Left kidney (tissue), 8 donors: ENCODE data around the gene SELENOM. TPM values are rescaled to one million over a fixed set of nuclear protein-coding genes. Genes with fewer than 3 reads are reported as not detected.

Source experiments
- DNase-seq: peaks from one replicate; pipeline ENCODE4 v3.0.0-alpha.2; 2013
- long read RNA-seq, 8 donors: transcript quantifications; one replicate each; lab custom pipeline, GENCODE V29; 2026
- polyA plus RNA-seq: library from polyadenylated mRNA; unstranded; fragments of 120-200 nt; gene quantifications from one replicate; pipeline ENCODE4 v1.2.1, GENCODE V29; 2013; ENCODE audit not compliant: insufficient read length

SELENOM gene, protein sequence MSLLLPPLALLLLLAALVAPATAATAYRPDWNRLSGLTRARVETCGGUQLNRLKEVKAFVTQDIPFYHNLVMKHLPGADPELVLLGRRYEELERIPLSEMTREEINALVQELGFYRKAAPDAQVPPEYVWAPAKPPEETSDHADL
- polyA plus RNA-seq: 3.5 TPM
- long read RNA-seq, donor 1, transcript SELENOM-201 (5 exons, 694 nt): major isoform, 21 of 23 reads
- long read RNA-seq, donor 1, partial matches to known transcripts: 0 of 23 reads
- long read RNA-seq, donor 1, other reads (novel, unspliced or antisense): 0 of 23 reads
- long read RNA-seq, donor 2, transcript SELENOM-201 (5 exons, 694 nt): major isoform, 11 of 12 reads
- long read RNA-seq, donor 2, partial matches to known transcripts: 0 of 12 reads
- long read RNA-seq, donor 2, other reads (novel, unspliced or antisense): 0 of 12 reads
- long read RNA-seq, donor 3, partial matches to known transcripts: 0 of 11 reads
- long read RNA-seq, donor 3, other reads (novel, unspliced or antisense): 9 of 11 reads
- long read RNA-seq, donor 4, partial matches to known transcripts: 0 of 1 reads
- long read RNA-seq, donor 4, other reads (novel, unspliced or antisense): 0 of 1 reads
- long read RNA-seq, donor 5, transcript SELENOM-201 (5 exons, 694 nt): major isoform, 30 of 32 reads
- long read RNA-seq, donor 5, partial matches to known transcripts: 0 of 32 reads
- long read RNA-seq, donor 5, other reads (novel, unspliced or antisense): 0 of 32 reads
- long read RNA-seq, donor 6, transcript SELENOM-201 (5 exons, 694 nt): major isoform, 17 of 19 reads
- long read RNA-seq, donor 6, partial matches to known transcripts: 0 of 19 reads
- long read RNA-seq, donor 6, other reads (novel, unspliced or antisense): 0 of 19 reads
- long read RNA-seq, donor 7, transcript SELENOM-201 (5 exons, 694 nt): major isoform, 21 of 24 reads
- long read RNA-seq, donor 7, partial matches to known transcripts: 0 of 24 reads
- long read RNA-seq, donor 7, other reads (novel, unspliced or antisense): 0 of 24 reads
- long read RNA-seq, donor 8, transcript SELENOM-201 (5 exons, 694 nt): major isoform, 8 of 8 reads
- long read RNA-seq, donor 8, partial matches to known transcripts: 0 of 8 reads
- long read RNA-seq, donor 8, other reads (novel, unspliced or antisense): 0 of 8 reads

DNA sequence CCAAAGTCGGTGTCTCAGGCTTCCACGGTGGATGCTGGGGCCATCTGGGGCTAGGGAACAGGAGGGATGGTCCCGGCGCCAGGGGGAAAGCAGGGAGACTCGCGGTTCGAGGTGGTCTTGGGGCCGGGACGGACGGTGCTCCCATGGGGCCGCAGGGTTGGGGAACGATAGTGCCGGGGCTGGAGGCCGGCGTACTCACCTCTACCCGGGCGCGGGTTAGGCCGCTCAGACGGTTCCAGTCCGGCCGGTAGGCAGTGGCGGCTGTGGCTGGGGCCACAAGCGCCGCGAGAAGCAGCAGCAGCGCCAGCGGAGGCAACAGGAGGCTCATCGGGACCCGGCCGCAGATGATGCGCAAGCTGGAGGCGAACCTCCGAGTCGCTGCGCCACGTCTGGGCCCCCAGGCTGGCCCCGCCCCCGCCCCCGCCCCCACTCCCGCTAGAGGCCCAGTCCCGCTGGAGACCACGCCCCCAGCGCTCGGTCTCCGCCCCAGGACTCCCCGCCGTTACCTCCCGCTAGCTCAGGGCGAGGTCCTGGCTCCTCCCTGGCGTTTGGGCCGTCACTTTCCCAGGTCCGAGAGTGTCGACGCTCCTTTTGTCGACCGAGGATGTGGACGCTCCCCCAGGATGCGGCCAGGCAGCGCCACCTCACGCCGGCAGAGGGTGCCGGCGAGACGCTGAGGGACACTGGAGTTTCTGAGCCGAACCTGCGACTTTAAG lies at the start of gene SELENOM:
Gene SELENOM (minus strand): TSS at position 391 of the 716 bp plus-strand sequence. CDS start 63 bp downstream, at position 328.
- peak; percentile 94 for DNase-seq

DNA sequence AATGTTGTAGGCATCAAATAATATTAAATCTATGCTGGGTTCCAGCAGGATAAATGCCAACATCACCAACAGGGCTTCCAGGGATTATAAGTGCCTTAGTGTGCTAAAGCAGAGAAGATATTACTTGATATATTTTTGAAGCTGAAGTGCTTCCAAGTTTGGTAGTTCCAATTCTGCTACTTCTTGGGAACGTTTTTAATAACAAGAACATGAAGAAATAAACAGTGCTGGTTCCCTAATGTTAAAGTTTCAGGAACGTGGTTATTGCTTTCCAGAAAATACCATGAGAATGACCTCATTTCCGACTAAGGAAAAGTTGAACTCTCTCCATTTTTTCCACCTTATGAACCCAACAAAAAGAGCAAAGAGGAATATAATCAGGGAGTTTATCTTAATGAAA lies 48.1 kb upstream of the SELENOM start:
- no peak for DNase-seq

DNA sequence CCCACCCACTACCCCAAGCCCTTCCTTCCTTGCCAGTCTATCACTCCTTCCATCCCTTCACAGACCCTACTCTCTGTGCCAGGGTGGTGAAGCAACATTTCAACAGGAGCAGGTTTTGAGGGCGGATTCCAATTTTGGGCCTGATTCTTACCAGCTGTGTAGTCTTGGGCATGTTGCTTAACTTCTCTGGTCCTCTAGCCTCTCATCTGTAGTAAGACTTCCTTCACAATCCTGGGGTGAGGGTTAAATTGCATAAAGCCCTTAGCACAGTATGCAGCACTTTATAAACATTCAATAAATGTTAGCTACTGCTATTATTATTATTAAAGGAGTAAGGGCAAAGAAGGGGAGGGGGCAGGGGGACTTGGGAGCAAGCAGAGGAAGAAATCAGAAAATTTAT lies 47.6 kb upstream of the SELENOM start:
- DNase-seq: no peak

DNA sequence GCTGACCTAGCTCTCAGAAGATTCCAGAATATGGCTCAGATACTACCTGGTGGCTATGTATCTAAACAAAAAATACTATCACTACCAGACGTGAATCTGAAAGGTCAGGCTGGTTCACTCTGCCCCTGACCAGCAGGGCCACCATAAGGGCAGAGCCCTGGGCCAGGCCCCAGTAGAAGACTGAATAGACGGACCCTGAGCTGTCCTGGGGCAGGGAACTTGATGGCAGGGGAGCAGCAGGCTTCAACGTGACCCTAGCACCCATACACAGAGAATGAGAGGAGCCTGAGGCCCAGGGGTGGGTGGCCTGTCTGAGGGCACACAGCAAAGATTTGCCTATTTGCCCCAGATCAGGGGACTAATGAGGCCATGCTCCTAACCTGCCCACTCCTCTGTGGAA lies 46.0 kb upstream of the SELENOM start:
- no peak for DNase-seq

DNA sequence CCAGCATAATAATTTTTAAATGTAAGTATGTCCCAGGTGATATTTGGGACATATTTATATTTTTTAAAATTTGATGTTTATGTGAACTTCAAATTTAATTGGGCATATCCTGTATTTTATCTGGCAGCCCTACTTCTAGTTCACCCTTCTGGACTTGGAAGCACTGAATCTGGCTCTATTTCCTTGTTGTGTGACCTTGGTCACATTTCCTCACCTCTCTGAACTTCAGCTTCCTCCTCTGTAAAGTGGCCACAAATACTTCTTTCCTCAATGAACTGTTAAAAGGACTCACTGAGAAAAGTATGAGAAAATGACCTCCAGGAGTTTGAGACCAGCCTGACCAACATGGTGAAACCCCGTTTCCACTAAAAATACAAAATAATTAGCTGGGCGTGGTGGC lies 44.5 kb upstream of the SELENOM start:
- DNase-seq: no peak

DNA sequence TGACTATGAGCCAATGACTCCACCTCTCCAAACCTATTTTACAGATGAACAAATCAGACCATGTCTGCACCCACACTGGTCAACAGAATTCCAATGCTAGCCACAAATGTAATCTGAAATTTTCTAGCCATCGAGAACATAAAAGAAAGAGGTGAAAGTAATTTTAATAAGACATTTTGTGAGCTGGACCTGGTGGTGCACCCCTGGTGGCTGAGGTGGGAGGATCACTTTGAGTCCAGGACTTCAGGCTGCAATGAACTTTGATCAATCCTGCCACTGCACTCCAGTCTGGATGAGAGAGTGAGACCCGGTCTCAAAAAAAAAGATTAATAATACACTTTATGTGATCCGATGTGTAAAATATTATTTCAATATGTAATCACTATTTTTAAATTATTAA lies 43.2 kb upstream of the SELENOM start:
- DNase-seq: no peak

DNA sequence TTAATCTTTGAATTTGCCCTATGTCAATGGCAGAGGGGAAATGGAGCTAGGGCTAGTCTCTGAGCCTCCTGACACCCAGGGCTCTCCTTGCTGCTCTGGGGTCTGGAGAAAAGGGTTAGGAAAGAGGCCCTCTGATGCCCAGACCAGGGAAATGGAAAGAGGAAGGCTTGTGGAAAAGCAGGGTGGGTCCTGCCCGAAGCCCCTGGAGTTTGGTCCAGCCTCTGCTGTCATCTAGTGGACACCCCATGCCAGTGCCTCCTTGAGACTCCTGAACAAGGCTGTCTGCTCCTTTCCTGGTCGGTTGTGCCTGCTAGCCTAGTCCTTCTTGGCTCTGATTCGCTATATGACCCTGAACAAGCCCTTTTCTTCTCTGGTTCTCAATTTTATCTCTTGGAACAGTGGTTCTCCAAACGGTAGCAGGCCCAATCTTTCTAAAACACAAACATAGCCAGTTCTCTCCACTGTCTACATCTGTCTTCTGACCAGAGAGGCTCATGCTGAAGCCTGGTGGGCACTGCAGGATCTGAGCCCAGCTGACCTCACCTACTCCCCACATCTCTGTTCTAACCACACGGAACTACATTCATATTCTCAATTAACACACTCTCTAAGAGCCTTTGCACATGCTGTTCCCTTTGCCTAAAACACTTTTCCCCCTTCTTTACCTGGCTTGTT lies 41.7 kb upstream of the SELENOM start:
- peak; percentile 53 for DNase-seq

DNA sequence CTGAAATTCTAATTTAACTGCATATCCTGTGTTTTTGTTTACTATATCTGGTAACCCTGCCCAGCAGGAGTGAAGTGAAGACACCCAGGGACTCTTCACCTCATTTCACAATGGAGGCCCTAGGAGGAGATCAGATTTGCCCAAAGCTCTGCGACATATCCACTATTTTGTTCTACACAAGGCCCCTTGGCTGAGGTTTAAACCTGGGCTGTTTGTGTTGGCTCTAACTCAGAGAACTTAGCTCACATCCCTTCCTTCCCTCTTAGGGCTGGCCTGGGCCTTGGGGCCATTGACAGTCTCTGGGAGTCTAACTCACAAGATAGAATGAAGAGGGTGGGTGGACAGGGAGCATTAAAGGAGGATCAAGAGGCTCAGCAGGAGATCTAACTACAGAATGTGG lies 41.1 kb upstream of the SELENOM start:
- no peak for DNase-seq

DNA sequence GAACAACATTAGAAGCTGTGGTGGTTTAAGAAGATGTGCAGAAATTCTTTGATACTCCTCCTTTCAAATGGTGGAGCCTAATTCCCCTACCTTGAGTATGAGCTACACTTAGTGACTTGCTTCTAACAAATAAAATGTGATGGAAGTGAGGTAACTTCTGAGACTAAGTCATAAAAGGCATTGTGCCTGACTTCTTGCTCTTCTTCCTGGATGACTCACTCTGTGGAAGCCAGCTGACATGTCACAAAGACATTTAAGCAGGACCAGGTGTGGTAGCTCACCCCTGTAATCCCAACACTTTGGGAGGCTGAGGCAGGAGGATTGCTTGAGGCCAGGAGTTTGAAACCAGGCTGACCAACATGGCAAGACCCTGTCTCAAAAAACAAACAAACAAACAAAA lies 36.9 kb upstream of the SELENOM start:
- no peak for DNase-seq

DNA sequence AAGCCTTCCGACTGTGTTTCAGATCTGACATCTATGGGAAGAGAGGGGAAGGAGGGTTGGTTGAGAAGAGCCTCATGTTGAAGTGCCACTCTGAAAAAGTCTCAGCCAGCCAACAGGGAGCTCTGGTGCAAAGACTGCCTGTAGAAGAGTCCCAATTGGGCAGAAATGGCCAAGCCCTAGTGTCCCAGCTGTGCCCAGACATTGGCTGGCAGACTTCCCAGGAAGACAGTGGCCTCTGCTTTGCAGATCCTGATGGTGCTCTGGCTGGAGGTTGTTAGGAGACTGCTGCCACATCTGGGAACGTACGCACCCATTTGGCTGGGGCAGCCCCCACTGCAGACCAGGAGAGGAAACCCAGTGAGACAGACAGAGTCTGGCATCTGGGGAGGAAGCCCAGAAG lies 36.2 kb upstream of the SELENOM start:
- no peak for DNase-seq

DNA sequence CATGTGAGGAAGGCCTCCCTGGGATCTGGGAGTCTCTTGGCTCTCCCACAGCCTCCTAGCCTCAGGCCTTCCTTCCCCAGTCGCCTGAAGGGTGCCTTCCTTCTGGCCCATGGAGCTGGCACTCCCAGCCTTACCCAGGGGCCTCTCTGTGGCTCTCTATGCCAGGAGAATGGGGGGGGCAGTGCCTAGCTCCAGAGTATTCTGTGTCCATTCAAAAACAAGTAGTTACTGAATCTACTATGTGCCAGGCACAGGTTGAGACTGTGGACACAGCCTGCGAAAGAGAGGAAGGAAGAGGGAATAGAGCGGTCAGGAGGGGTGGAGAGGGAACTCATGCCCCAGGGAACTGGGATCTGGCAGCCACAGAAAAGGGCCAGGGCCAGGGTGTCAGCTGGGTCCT lies 35.7 kb upstream of the SELENOM start:
- DNase-seq: no peak

DNA sequence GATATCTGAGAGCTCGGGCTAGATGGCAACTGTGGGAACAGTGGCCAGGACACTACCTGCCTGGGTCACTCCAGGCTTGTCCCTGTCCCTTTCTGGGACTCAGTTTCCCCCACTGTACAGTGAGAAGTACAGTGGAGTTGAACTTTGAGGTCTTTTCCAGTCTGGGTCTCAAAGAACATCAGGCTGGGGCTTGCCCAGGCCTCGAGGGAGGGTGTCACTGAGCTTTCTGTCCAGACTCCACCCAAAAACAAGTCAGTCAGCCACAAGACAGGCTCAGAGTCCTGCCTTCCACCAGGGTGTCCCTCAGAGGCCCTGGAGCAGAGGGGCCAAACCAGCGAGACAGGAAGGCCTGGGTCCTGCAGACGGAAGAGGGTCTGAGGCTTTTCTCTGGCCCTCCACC lies 34.9 kb upstream of the SELENOM start:
- no peak for DNase-seq

DNA sequence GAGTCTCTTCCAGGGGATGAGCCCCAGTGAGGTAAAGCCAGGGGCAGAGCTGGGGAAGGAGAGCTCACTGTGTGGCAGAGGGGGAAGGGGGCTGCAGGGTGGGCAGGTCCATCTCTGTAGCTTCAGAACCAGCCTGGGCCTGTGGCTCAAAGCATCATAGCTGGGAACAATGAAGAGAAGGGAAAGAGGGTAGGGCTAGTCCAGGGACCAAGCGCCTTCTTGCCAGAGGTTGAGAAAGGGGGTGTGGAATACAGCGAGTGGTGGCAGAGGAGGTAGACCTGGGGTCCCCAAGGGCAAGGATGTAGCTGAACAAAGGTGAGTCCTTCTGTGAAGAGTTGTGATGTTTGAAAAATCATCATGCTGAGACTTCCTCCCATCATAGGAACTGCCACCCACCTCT lies 34.2 kb upstream of the SELENOM start:
- DNase-seq: no peak

DNA sequence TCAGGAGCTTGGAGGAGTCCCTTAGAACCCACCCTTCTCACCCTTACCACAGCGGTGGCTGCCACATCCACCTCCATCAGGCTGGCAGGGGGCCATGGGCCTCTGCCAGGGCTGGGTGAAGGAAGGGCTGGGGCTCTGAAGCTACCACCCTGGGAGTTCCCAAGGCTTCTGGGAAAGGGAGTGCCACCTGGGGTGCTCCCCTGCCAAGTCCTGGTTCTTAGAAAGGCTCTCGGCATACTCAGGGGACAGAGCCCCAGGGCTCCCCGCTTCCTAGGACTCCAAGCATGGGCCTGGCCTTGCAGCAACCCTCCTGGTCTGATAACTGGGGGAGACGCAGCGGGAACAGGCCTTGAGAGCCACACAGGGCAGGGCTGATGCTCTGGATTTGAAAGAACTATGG lies 33.4 kb upstream of the SELENOM start:
- no peak for DNase-seq

DNA sequence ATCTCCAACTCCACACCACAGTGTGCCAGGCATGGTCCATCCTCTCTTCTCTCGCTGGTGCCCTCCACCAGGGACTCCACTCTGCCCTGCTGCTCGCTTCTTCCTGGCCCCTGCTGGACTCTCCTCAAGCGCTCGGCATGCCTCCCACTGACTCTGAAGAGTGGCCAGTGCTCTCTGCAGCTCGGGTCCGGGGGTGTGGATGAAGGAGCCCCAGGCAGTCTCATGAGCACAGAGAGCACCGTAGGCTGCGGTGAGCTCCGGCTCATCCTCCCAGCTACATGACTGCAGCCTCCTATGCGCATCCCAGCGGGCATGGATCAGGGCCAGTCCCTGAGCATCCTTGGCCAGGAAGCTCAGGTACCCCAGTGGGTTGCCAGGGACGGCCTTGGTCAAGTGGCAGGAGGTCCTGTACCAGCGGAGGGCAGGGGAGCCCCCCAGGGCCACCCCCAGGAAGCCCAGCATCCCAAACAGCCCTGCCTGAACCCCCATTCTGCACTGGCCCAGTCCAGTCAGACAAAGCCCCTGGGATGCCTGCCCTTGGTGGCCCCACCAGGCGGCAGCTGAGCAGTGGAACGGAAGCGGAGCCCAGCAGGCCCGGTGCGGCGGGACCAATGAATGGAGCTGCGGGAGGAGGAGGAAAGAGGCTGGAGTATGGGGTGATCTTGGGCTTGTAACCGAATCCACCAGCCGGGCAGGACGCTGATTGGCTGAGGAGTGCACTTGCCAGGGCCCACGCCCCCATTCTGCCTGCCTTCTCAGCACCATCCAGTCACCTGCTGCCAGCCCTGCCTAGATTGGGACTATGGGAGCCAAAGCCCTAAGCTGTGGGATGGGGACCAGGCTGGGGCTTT lies 32.7 kb upstream of the SELENOM start, which contains the start of gene PLA2G3:
Gene PLA2G3 (minus strand): TSS at position 643 of the 851 bp plus-strand sequence. CDS start 154 bp downstream, at position 489.
- peak; percentile 46 for DNase-seq

DNA sequence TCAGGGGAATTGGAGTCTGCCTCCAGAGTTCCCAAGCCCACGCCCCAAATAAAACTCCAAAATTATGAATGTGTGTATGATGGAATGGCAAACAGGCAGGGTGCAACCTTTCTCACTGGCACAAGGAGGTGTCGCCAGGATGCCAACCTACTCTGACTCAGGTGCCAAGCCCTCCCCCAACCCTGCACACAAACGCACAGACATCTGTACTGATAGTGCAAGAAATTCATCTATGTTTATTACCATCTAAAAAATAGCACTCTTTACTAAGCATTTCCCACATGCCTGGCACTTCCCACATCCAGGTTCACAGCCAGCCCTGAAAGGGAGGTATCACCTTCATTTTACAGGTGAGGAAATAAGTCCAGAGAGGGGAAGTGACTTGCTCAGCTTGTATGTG lies 31.7 kb upstream of the SELENOM start:
- DNase-seq: no peak

DNA sequence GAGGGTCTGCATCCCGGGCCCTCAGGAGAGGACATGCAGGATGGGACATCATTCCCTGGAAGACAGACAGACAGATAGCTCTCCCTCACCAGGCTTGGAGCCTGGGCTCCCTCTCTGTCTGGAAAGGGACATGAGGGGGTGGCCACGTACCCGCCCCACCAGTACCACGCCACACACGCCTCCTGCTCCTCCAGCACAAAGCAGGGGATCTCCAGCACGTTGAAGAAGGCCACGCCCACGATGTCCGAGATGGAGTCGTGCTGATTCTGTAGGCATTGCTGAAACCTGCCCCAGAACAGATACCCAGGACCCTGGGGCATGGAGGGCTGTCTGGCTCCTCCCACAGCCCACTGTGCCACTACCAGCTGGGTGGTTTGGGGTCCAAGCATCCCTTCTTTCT lies 30.8 kb upstream of the SELENOM start:
- DNase-seq: no peak

DNA sequence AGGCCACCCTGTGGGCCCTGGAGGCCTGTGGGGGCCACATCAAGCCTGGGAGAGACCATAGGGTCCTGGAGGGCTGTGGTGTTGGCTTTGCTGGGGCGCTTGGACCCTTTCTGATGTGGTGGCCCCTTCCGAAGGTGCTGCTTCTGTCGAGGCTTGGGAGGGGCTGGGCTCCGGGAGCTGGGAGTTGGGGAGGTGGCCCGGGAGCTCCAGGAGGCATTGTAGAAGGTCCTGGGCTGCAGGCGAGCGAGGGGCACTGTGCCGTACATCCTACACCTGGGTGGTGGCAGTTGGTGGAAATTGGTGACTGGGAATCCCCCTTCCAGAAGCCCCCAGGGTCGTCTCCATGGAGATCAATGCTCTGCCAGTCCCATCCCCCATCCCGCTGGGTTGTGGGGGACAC lies 30.4 kb upstream of the SELENOM start:
- no peak for DNase-seq

DNA sequence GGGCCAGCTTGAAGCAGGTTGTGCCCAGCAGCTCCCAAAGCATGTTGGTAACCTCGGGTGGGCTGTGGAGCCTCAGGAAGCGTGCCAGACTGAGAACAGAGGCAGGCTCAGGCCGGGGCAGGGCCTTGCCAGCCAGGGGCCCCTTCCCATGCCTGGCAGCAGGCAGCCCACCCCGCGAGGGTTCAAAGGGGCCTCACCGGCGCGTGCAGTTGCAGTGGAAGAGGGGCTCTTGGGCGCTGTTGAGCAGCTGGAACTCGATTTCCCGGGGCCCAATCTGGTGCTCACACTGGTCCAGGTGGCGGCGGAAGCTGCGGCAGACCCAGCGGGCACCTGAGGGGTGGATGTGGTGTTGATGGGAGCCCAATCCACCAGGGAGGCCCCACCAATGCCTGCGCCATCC lies 29.3 kb upstream of the SELENOM start:
- no peak for DNase-seq

DNA sequence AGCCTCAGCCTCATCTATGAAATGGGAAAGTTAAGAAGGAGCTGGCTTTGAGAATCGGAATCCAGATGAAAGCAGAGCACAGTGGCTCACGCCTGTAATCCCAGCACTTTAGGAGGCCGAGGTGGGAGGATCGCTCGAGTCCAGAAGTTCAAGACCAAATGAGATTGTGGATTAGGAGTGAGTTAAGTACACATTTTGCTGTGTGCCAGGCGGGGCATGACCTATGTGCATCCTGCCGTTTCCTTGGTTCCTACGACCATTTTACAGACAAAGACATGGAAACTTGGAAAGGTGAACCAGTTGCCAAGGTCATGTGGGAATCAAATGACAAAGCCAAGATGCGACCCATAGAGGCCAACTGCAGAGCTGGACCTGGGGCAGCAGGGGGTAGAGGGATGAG lies 28.8 kb upstream of the SELENOM start:
- DNase-seq: no peak
